ENCODE results near the gene RASSF3.

DNA sequence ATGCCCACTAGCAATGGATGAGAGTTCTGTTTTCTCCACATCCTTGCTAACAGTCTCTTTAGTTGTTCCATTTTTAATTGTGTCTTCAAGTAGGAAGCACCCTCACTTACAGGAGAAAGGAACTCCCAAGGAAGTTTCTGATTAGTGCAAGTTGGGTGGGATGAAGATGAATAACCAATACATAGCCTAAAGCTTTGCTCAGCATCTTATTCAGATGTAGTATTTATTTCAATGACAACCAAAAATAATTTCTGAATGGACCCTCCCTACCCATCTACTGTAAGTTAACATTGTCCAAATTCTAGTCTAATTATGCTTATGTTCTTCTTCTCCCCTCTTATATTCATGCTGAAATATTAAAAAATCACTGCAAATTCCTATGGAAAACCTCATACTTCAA is 36.0 kb downstream of the RASSF3 start:
- TF ChIP-seq GATA3 (IDR thresholded peaks at IDR 0.05; ENCODE audit: low read depth, low read length) (no peak), GATA2 (IDR thresholded peaks at IDR 0.05; ENCODE audit: low read depth, low read length) (no peak)

Measured in SH-SY5Y (cell line).